GM18858 (cell line): Measurements from ENCODE around the gene ACP1.
A peak's percentile ranks its signal among the peaks of the same experiment; 100 is the strongest.

ENCODE experiments used
- ATAC-seq: cut with Tn5 transposase; IDR thresholded peaks from one replicate; pipeline ENCODE4 v1.9.1; 2021; ENCODE audit not compliant: unreplicated experiment

Gene ACP1

GRCh38 chr2:264493-265468 lies at the start of gene ACP1:
Gene ACP1, plus strand, starts transcription at chr2:264947. Its CDS starts 18 bp downstream, at chr2:264965.
- peak; percentile 89 for ATAC-seq

- no peak for ATAC-seq
Observed at GRCh38 chr2:216068-216467, 48.7 kb upstream of the ACP1 start.

- no peak for ATAC-seq
Observed at GRCh38 chr2:223451-223850, 41.3 kb upstream of the ACP1 start.

GRCh38 chr2:223971-224760 lies 40.6 kb upstream of the ACP1 start:
- ATAC-seq = no peak

DNA sequence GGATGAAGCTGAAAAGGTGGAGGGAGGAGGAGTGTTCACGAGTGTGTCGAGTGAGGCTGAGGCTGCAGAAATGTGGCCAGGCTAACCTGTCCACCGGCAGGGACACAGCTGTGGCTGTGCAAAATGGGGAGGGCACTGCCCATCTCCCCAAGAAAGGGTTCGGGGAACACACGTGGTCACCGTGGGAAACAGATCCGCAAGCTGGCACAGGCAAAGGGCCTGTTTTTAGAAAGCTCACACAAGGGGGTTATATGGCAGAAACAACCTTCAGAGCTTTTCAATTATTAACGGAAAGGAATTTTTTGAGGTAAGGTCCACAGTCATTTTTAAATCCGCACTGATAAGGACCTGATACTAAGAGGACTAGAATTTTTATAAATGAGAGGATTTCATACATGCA lies 36.6 kb upstream of the ACP1 start:
- ATAC-seq = no peak

DNA sequence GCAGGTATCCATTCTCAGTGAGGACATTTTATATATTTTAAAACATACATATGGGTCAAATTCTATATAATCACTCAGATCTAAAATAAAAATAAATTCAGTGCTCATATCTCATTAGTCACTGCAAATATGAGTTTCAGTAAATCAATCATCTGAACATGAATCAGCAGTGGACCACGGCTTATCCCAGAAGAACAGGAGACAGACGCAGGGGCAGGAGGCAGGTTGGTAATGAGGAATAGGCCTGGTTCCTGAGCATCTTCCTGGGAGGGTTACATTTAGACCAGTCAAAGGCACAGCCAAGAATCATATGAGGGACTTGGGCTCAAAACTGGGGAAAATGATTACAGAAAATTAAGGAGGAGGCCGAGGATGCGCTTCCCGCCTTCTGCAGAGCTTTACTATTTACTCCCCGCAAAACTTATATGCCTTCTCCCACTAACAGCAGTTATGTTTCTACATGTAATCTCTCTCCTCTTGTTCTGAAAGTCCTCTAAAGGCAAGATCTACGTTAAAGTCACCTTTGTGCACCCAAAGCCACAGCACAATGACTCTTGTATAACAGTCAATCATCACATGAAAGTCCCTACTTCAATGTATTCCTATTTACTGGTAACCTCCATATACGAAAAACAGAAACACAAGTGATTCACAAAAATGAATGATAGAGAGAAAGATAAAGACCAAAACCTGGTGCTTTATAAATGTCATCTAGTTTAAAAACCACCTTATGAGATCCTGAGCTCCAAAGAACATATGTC lies 36.0 kb upstream of the ACP1 start:
- ATAC-seq = no peak

DNA sequence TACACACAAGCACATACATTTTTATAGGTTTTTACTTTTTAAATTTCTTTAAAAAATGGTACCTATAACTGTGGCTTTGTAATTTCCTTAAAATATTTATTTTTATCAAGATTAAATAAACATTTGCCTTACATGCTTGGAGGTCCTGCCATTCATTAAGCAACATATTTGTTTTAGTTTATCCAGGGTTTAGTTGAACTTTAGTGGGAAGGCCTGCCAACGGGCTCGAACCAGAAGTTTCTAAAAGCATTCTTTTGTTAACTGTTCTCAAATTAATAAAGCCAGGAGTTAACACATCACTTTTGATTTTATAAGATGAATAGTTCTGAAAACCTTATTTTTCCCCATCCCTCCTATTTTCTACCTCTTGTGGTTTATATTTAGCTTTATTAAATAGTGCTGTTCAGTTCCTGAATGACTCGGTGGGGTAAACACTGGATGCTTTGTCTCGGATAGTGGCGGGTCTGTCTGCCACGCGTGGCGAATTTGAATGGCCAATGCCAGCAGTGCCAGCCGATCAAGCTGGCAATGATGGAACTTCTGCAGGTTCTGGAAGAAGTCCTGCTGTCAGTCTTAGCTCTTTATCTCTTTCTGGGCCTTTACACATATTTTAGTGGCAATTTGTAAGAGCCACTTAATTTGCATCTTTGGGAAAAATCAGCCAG lies 33.1 kb upstream of the ACP1 start:
- ATAC-seq = no peak

DNA sequence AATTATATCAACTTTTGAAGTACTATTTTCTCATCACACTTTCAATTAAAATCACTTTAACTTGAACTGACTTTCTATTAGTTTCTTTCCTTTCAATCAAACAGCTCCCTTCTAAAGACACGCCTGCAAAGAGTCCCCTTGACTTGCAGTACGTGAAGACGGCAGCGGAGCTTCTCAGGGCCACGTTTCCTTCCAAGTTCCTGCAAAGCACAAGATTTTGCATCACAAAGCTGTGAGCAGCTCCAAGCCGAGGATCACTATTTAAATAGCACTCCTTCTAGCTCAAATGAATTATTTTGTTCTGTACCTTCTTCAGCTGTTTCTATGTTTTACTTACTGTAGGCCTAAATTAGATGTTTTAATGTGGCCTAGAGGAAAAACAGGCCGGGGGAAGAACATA lies 31.7 kb upstream of the ACP1 start:
- ATAC-seq = no peak

GRCh38 chr2:234421-234820 lies 30.3 kb upstream of the ACP1 start:
- ATAC-seq = no peak

- no peak for ATAC-seq
Observed at GRCh38 chr2:236993-237539, 27.7 kb upstream of the ACP1 start.

GRCh38 chr2:237878-238277 lies 26.9 kb upstream of the ACP1 start:
- no peak for ATAC-seq

- no peak for ATAC-seq
Observed at GRCh38 chr2:238431-238830, 26.3 kb upstream of the ACP1 start.

DNA sequence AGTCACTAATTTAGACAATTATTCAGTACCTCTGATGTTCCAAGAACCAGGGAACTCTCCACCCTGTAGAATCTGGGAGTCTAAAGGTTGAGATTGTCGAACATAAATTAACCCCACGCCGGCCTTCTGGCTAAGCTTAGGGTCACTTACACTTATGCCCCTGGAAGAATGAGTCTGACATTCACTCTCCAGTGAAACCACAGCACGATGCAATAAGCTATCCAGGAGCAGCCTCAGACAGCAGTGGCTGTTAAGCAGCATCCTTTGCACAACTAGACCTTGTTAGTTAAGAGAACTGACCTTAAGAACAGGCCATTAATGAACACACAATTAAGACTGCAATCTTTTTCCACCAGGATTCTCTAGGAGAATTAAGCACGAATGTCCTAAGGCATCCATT lies 25.9 kb upstream of the ACP1 start:
- ATAC-seq = no peak

DNA sequence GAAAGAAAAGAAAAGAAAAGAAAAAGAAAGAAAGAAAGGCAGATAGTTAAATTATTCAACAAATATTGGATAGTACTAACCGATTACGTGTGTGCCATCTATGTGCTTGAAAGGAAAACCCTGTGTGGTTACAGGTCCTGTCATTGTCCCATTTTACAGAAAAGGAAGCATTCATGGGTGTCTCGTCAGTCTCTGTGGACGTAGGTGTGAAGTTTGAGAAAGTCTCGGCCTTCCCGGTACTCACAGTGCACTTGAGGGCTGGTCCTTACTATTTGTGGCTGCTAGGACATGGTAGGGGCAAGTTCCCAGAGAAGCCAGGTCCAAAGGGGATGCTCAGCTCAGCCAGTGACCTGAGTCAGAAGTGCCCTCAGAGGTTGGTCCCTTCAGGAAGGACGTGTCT lies 20.2 kb upstream of the ACP1 start:
- ATAC-seq = no peak

DNA sequence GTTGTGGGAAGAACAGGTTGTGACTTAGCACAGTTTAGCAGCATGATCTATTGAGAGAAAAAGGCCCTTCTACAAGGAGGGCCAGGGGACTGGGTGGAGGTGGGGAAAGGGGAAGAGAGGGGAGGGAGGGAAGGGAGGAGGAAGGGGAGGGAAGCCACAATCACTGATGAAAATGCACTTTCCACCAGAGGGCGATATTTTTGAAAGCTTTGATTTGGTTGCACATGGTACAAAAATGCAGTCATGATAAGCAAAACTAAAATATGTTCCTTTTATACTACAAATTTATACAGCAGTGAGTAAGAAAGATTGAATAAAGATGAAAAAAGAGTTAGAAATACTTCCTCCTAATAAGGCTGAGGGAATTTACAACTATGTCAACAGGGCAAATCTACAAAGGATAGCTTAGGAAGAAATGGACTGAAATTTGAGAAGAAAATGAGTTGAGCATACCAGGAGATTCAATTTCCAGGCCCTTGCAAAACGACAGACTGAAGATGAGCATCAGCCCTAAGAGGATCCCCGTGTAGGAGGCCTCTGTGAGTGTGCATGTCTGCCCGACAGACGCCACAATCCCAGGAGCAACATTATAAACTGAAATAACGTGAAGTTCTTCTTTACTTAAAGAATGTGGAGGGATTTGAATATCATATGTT lies 18.1 kb upstream of the ACP1 start:
- peak; percentile 66 for ATAC-seq

- no peak for ATAC-seq
Observed at GRCh38 chr2:248724-249123, 16.0 kb upstream of the ACP1 start.

- no peak for ATAC-seq
Observed at GRCh38 chr2:249538-250042, 15.2 kb upstream of the ACP1 start.

GRCh38 chr2:252001-252602 lies 12.6 kb upstream of the ACP1 start:
- ATAC-seq = no peak

- no peak for ATAC-seq
Observed at GRCh38 chr2:253202-253638, 11.5 kb upstream of the ACP1 start.
